A549 (cell line): Measurements from ENCODE around the gene SUPT5H.
"Not testable (repeated sequence)": the region's sequence is repeated elsewhere in the genome, so short reads cannot be mapped to it uniquely, and the experiment has no call there.

Experiments used
- CEBPB ChIP-seq, 2 experiments: fragments of >200 bp in 1 of 2; sonication (Bioruptor Twin) in 1 of 2; formaldehyde crosslinking in 1 of 2; IDR thresholded peaks; 2 replicates each; pipeline ENCODE4 v1.6.1; 2012 to 2016
- CTCF ChIP-seq: fragments of >200 bp; sonication (Bioruptor Twin); formaldehyde crosslinking; IDR thresholded peaks from 3 replicates; pipeline ENCODE4 v1.5.1; 2016
- HOXA7 ChIP-seq: fragments of 250-450 bp; sonication (Bioruptor Pico); IDR thresholded peaks from 2 replicates; pipeline ENCODE4 v1.5.0; 2020; ENCODE audit warnings: mild to moderate bottlenecking, moderate library complexity
- KDM5A ChIP-seq: fragments of 200-600 bp; sonication (generic); IDR thresholded peaks from 2 replicates; pipeline ENCODE4 v1.6.1; 2016; ENCODE audit warnings: antibody characterized with exemption, mild to moderate bottlenecking
- RFX5 ChIP-seq: fragments of 450-650 bp; IDR thresholded peaks from 2 replicates; pipeline ENCODE4 v1.7.1; 2014; ENCODE audit warnings: antibody characterized with exemption, mild to moderate bottlenecking, moderate library complexity
- TF ChIP-seq, protein P1 (sequence below): fragments of 450-650 bp; IDR thresholded peaks from 2 replicates; pipeline ENCODE4 v1.6.1; 2014; ENCODE audit warnings: antibody characterized with exemption

DNA sequence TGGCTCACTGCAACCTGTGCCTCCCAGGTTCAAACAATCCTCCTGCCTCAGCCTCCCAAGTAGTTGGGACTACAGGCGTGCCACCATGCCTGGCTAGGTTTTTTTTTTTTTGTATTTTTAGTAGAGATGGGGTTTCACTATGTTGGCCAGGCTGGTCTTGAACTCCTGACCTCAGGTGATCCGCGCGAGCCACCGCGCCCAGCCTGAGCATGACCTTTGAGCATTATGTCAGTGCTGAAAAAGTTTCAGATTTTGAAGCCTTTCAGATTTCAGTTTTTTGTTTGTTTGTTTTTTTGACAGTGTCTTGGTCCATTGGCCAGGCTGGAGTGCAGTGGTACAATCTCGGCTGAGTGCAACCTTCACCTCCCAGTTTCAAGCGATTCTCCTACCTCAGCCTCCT, 5.9 kb downstream of the SUPT5H start:
- TF ChIP-seq KDM5A; CEBPB (IDR thresholded peaks at IDR 0.05); CTCF; HOXA7 (CRISPR knock-in tag); RFX5: not testable (repeated sequence)
- TF ChIP-seq, protein P1, sequence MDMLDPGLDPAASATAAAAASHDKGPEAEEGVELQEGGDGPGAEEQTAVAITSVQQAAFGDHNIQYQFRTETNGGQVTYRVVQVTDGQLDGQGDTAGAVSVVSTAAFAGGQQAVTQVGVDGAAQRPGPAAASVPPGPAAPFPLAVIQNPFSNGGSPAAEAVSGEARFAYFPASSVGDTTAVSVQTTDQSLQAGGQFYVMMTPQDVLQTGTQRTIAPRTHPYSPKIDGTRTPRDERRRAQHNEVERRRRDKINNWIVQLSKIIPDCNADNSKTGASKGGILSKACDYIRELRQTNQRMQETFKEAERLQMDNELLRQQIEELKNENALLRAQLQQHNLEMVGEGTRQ, result not testable (repeated sequence)
